H1 (cell line): ENCODE measurements around the gene IQCH. TPM values are rescaled to one million over a fixed set of nuclear protein-coding genes. Genes with fewer than 3 reads are reported as not detected.

Experiments used
- BRCA1 ChIP-seq: IDR thresholded peaks from 2 replicates; pipeline ENCODE4 v1.6.1; 2012; ENCODE audit warnings: low read depth, low read length, improper control_type of control experiment
- CBX8 ChIP-seq: fragments of 300-800, 300-1000 bp; sonication (generic); IDR thresholded peaks from 2 replicates; pipeline ENCODE4 v1.7.1; 2016; ENCODE audit warnings: low read depth, low read length, borderline replicate concordance
- CHD2 ChIP-seq: IDR thresholded peaks from 2 replicates; pipeline ENCODE4 v1.6.1; 2012; ENCODE audit warnings: low read length, improper control_type of control experiment
- HDAC6 ChIP-seq: IDR thresholded peaks from one replicate; pipeline ENCODE4 v1.7.1; 2012; ENCODE audit warnings: low read depth, mild to moderate bottlenecking, inconsistent platforms, low read length, moderate library complexity
- NANOG ChIP-seq: IDR thresholded peaks from 2 replicates; pipeline ENCODE4 v1.6.1; 2011; ENCODE audit warnings: low read length, low read depth, mild to moderate bottlenecking, inconsistent platforms; ENCODE audit not compliant: insufficient read depth, poor library complexity, severe bottlenecking
- RNF2 ChIP-seq: fragments of 200-900, 300-1000 bp; sonication (generic); IDR thresholded peaks from 2 replicates; pipeline ENCODE4 v1.7.1; 2016; ENCODE audit warnings: borderline replicate concordance, low read depth, mild to moderate bottlenecking, antibody characterized with exemption, low read length; ENCODE audit not compliant: poor library complexity, severe bottlenecking; ENCODE audit errors: missing control alignments
- TBP ChIP-seq: IDR thresholded peaks from 2 replicates; pipeline ENCODE4 v1.6.1; 2011; ENCODE audit warnings: low read depth, low read length, improper control_type of control experiment
- YY1 ChIP-seq: IDR thresholded peaks from 2 replicates; pipeline ENCODE4 v1.6.1; 2011; ENCODE audit warnings: low read depth, mild to moderate bottlenecking, low read length
- polyA plus RNA-seq, 7 experiments: library from polyadenylated mRNA; depleted of rRNA in 3 of 7; stranded (reverse) in 5 of 7; unstranded in 2 of 7; fragments of >200 nt in 5 of 7; fragments of 200-250 nt in 2 of 7; gene quantifications; 1 replicate in 5 of 7; 2 replicates in 1 of 7; 4 replicates in 1 of 7; pipeline versions ENCODE4 v1.2.1 to v1.2.3, GENCODE V29; 2011 to 2013; ENCODE audit warnings: missing spikeins in 2 of 7, mixed read lengths in 2 of 7
- total RNA-seq: library from RNA; stranded (reverse); fragmentation: NEBNext Ultra II Directional; extraction: Animal tissue kit (Norgen Biotek cat#: 25700); gene quantifications from 2 replicates; pipeline ENCODE4 v1.2.1, GENCODE V29; 2021

The IQCH gene
- total and polyA plus RNA-seq, 2 of the 8 experiments (the other 6 are each of a cell fraction or from before 2014, with no cell fraction given) = 0.60 to 1.9 TPM

GRCh38 chr15:67300266-67301025 lies 45.9 kb downstream of the IQCH start (continued):
- TF ChIP-seq BRCA1 = no peak
- TF ChIP-seq TBP = no peak
- no peak for TF ChIP-seq RNF2
- no peak for TF ChIP-seq CHD2
- no peak for TF ChIP-seq YY1
- TF ChIP-seq CBX8 = no peak
- no peak for TF ChIP-seq NANOG
- TF ChIP-seq HDAC6 = no peak
